Liver (tissue), 9 donors: ENCODE measurements around the gene RAX. TPM values are rescaled to one million over a fixed set of nuclear protein-coding genes. Genes with fewer than 3 reads are reported as not detected.

Source experiments
- DNase-seq: peaks from one replicate; pipeline ENCODE4 v3.0.0-alpha.2; 2017; ENCODE audit warnings: low spot score
- H3K27ac ChIP-seq, 2 donors: one replicate each; pipeline ENCODE4 v1.7.0; 2013; ENCODE audit warnings: inconsistent platforms in 2 of 2, low read length in 2 of 2, control low read depth in 1 of 2, low read depth in 1 of 2, mild to moderate bottlenecking in 1 of 2
- H3K27me3 ChIP-seq, 4 donors: one replicate each; pipeline versions ENCODE4 v1.6.1 to v1.7.0; 2013; ENCODE audit warnings: low read length in 3 of 4, inconsistent platforms in 1 of 4, mild to moderate bottlenecking in 1 of 4, moderate library complexity in 1 of 4; ENCODE audit not compliant: control insufficient read depth in 4 of 4, insufficient read depth in 4 of 4
- H3K36me3 ChIP-seq, 4 donors: one replicate each; pipeline versions ENCODE4 v1.6.1 to v1.7.0; 2013; ENCODE audit warnings: low read length in 3 of 4, mild to moderate bottlenecking in 3 of 4, low read depth in 1 of 4, moderate library complexity in 1 of 4; ENCODE audit not compliant: control insufficient read depth in 4 of 4, insufficient read depth in 3 of 4
- H3K4me1 ChIP-seq, 4 donors: one replicate each; pipeline versions ENCODE4 v1.6.1 to v1.7.0; 2013; ENCODE audit warnings: low read length in 3 of 4, mild to moderate bottlenecking in 3 of 4, moderate library complexity in 1 of 4; ENCODE audit not compliant: control insufficient read depth in 4 of 4, insufficient read depth in 4 of 4
- H3K4me3 ChIP-seq, 3 donors: one replicate each; pipeline versions ENCODE4 v1.6.1 to v1.7.0; 2013; ENCODE audit warnings: low read length in 3 of 3, control low read depth in 1 of 3, low read depth in 1 of 3, mild to moderate bottlenecking in 1 of 3
- H3K9ac ChIP-seq, 2 donors: one replicate each; pipeline ENCODE4 v1.7.0; 2013; ENCODE audit warnings: low read length in 2 of 2, mild to moderate bottlenecking in 2 of 2, moderate library complexity in 2 of 2, control low read depth in 1 of 2, low read depth in 1 of 2
- H3K9me3 ChIP-seq, 4 donors: one replicate each; pipeline versions ENCODE4 v1.6.1 to v1.7.0; 2013; ENCODE audit warnings: low read length in 3 of 4; ENCODE audit not compliant: control insufficient read depth in 4 of 4
- ATF3 ChIP-seq: IDR thresholded peaks from 2 replicates; pipeline ENCODE4 v1.6.1; 2016; ENCODE audit warnings: antibody characterized with exemption
- CTCF ChIP-seq: fragments of 150-350 bp; IDR thresholded peaks from 2 replicates; pipeline ENCODE4 v1.5.1; 2017; ENCODE audit warnings: improper control_type of control experiment, low read depth, low read length; ENCODE audit not compliant: missing input control
- FOXA1 ChIP-seq: IDR thresholded peaks from 2 replicates; pipeline ENCODE4 v1.6.1; 2016; ENCODE audit warnings: antibody characterized with exemption
- GABPA ChIP-seq, 2 donors: IDR thresholded peaks in 1 of 2; conservative IDR thresholded peaks in 1 of 2; 2 replicates each; pipeline ENCODE4 v1.6.1; 2016; ENCODE audit warnings: antibody characterized with exemption in 2 of 2, mild to moderate bottlenecking in 1 of 2, moderate library complexity in 1 of 2
- HNF4A ChIP-seq, 2 donors: conservative IDR thresholded peaks; 2 replicates each; pipeline ENCODE4 v1.6.1; 2016; ENCODE audit warnings: antibody characterized with exemption in 2 of 2, mild to moderate bottlenecking in 2 of 2
- HNF4G ChIP-seq: IDR thresholded peaks from 2 replicates; pipeline ENCODE4 v1.6.1; 2016; ENCODE audit warnings: antibody characterized with exemption
- MAX ChIP-seq: IDR thresholded peaks from 2 replicates; pipeline ENCODE4 v1.6.1; 2016; ENCODE audit warnings: antibody characterized with exemption
- NR2F2 ChIP-seq: IDR thresholded peaks from 2 replicates; pipeline ENCODE4 v1.6.1; 2016; ENCODE audit warnings: antibody characterized with exemption
- REST ChIP-seq: IDR thresholded peaks from 2 replicates; pipeline ENCODE4 v1.6.1; 2016; ENCODE audit warnings: antibody characterized with exemption, mild to moderate bottlenecking
- SP1 ChIP-seq: IDR thresholded peaks from 2 replicates; pipeline ENCODE4 v1.6.1; 2018; ENCODE audit warnings: antibody characterized with exemption, mild to moderate bottlenecking
- WGBS: extraction: QIAGEN DNeasy Blood & Tissue Kit; methylation state at CpG from one replicate; pipeline ENCODE4 v1.1.7; 2013; 5-methylcytosine and 5-hydroxymethylcytosine counted together
- polyA plus RNA-seq, 2 donors: library from polyadenylated mRNA; stranded (reverse) in 1 of 2; unstranded in 1 of 2; fragments of 200-250 nt in 1 of 2; fragments of >200 nt in 1 of 2; fragmentation: Nextera tagmentation in 1 of 2; extraction: Ambion mirVana in 1 of 2; gene quantifications; one replicate each; pipeline versions ENCODE4 v1.2.1 to v1.2.3, GENCODE V29; 2013 to 2015
- total RNA-seq, 2 donors: library from RNA; depleted of rRNA; stranded (reverse); fragments of >200 nt; gene quantifications; one replicate each; pipeline ENCODE4 v1.2.3, GENCODE V29; 2014
- donor health status: healthy.
- donor health status: healthy.
- donor health status: healthy.
- donor health status: healthy.
- donor health status: healthy.

The RAX gene
- total and polyA plus RNA-seq, 4 donors: not detected

GRCh38 chr18:59265246-59265973 lies 7.8 kb downstream of the RAX start:
- TF ChIP-seq GABPA (IDR thresholded peaks at IDR 0.05 in 1 of 2, conservative IDR thresholded peaks at IDR 0.05 in 1 of 2): no peak
- DNase-seq: no peak
- Histone ChIP-seq H3K9ac (no peak overlapping the region), H3K4me1 (peaks cover 0 to 18% (median 6%) of the 10 kb centered on the region in 4 donors), H3K9me3 (no peaks in the 10 kb centered on the region), H3K27ac (no peak overlapping the region), H3K4me3 (peak overlapping the region in 1 of 3 donors; percentile 37), H3K36me3 (no peaks in the 10 kb centered on the region), H3K27me3 (peaks cover 5 to 17% (median 14%) of the 10 kb centered on the region in 4 donors)
- 6% methylated on average over 38 of the region's 38 CpGs for WGBS

GRCh38 chr18:59264651-59265245 lies 8.5 kb downstream of the RAX start:
- 10% methylated on average over 41 of the region's 41 CpGs for WGBS
- H3K27me3 ChIP-seq: peaks cover 5 to 14% (median 11%) of the 10 kb centered on the region in 4 donors
- DNase-seq: no peak
- TF ChIP-seq REST (no peak), CTCF (no peak), MAX (no peak), HNF4G (no peak), SP1 (no peak), HNF4A (conservative IDR thresholded peaks at IDR 0.05) (no peak), ATF3 (no peak), NR2F2 (no peak), FOXA1 (no peak)
- H3K9ac ChIP-seq: no peak overlapping the region
- H3K4me3 ChIP-seq: no peak overlapping the region
- no peaks in the 10 kb centered on the region for H3K9me3 ChIP-seq
- H3K27ac ChIP-seq: no peak overlapping the region
- H3K4me1 ChIP-seq: peaks cover 0 to 18% (median 6%) of the 10 kb centered on the region in 4 donors
- H3K36me3 ChIP-seq: no peaks in the 10 kb centered on the region
